ENCODE data around the gene STARD9. TPM values are rescaled to one million over a fixed set of nuclear protein-coding genes. Genes with fewer than 3 reads are reported as not detected.
"Not testable (repeated sequence)": the region's sequence is repeated elsewhere in the genome, so short reads cannot be mapped to it uniquely, and the experiment has no call there.

STARD9 gene
- total and polyA plus RNA-seq, 4 experiments from 2014 or later, result 0.49 to 6.1 (median 4.5) TPM; not detected in 1

GRCh38 chr15:42764154-42764731 lies 188.8 kb downstream of the STARD9 start:
- H3K27me3 Mint-ChIP-seq; H3K27ac Mint-ChIP-seq; H3K27me3 ChIP-seq (ENCODE audit: insufficient read depth, low read length): not testable (repeated sequence)

GRCh38 chr15:42766109-42766508 lies 190.7 kb downstream of the STARD9 start:
- peaks cover 71 to 78% of the 10 kb centered on the region in 2 donors for H3K36me3 Mint-ChIP-seq
- DNase-seq; H3K4me3 ChIP-seq (ENCODE audit: low read length in 2 of 2); H3K27ac ChIP-seq (ENCODE audit: low read depth, low read length); H3K27me3 ChIP-seq (ENCODE audit: insufficient read depth, low read length); H3K4me1 Mint-ChIP-seq; H3K4me1 ChIP-seq (ENCODE audit: insufficient read depth, low read length); POLR2A ChIA-PET (ENCODE audit: partially characterized antibody); H3K27me3 Mint-ChIP-seq; H3K27ac Mint-ChIP-seq; H3K9me3 ChIP-seq (ENCODE audit: control insufficient read depth in 1 of 2, low read length in 2 of 2); H3K36me3 ChIP-seq (ENCODE audit: insufficient read depth, low read length); H3K4me3 Mint-ChIP-seq; intact Hi-C loops (cut with micrococcal nuclease): not testable (repeated sequence)
- CTCF ChIA-PET (ENCODE audit: partially characterized antibody), result interaction anchor here (0.7 kb wide), 1 partner anchor 1453 kb away, joined by 3 read pairs; no protein-coding TSS in a partner anchor
- H3K9me3 Mint-ChIP-seq, result peaks cover 7 to 60% (median 40%) of the 10 kb centered on the region in 8 donors

More at GRCh38 chr15:42764154-42764731, 188.8 kb downstream of the STARD9 start:
- CTCF ChIA-PET (ENCODE audit: partially characterized antibody); H3K9me3 ChIP-seq (ENCODE audit: control insufficient read depth in 1 of 2, low read length in 2 of 2); H3K27ac ChIP-seq (ENCODE audit: low read depth, low read length); intact Hi-C loops (cut with micrococcal nuclease); H3K4me1 Mint-ChIP-seq; H3K4me3 Mint-ChIP-seq; H3K4me1 ChIP-seq (ENCODE audit: insufficient read depth, low read length); DNase-seq; H3K4me3 ChIP-seq (ENCODE audit: low read length in 2 of 2); H3K36me3 ChIP-seq (ENCODE audit: insufficient read depth, low read length); POLR2A ChIA-PET (ENCODE audit: partially characterized antibody): not testable (repeated sequence)
- Mint-ChIP-seq H3K36me3 (peaks cover 70 to 76% of the 10 kb centered on the region in 2 donors), H3K9me3 (peaks cover 9 to 73% (median 51%) of the 10 kb centered on the region in 8 donors)

Other genes with a start within 250 kb of the STARD9 start
- 10 to 100 TPM; 20.1 to 25.0 TPM for gene CAPN3, start 216.1 kb upstream of the STARD9 start, total RNA-seq
- 1 to 10 TPM; 1.0 to 1.2 TPM for gene CAPN3, start 216.1 kb upstream of the STARD9 start, polyA plus RNA-seq
- 10 to 100 TPM; 41.1 to 47.5 TPM for gene ZNF106, start 84.5 kb upstream of the STARD9 start, total RNA-seq
- 10 to 100 TPM; 16.1 to 53.2 TPM for gene ZNF106, start 84.5 kb upstream of the STARD9 start, polyA plus RNA-seq
- gene SNAP23, start 80.0 kb upstream of the STARD9 start, total RNA-seq, result 10 to 100 TPM; 70.6 to 72.0 TPM
- 10 to 100 TPM; 81.9 to 92.3 TPM for gene SNAP23, start 80.0 kb upstream of the STARD9 start, polyA plus RNA-seq
- 10 to 100 TPM; 19.0 to 20.0 TPM for gene LRRC57, start 26.8 kb upstream of the STARD9 start, total RNA-seq
- 1 to 10 TPM; 6.6 to 9.2 TPM for gene LRRC57, start 26.8 kb upstream of the STARD9 start, polyA plus RNA-seq
- 10 to 100 TPM; 16.4 to 20.0 TPM for gene HAUS2, start 26.8 kb upstream of the STARD9 start, total RNA-seq
- gene HAUS2, start 26.8 kb upstream of the STARD9 start, polyA plus RNA-seq, result 10 to 100 TPM; 26.4 to 28.2 TPM
- gene CDAN1, start 161.5 kb downstream of the STARD9 start, total RNA-seq, result 10 to 100 TPM; 35.1 to 36.5 TPM
- 1 to 10 TPM; 5.7 to 9.5 TPM for gene CDAN1, start 161.5 kb downstream of the STARD9 start, polyA plus RNA-seq

Measured in CD4-positive, alpha-beta memory T cell (primary cell).